Heart left ventricle (tissue), 16 donors: ENCODE results near the gene TRMT61A. TPM values are rescaled to one million over a fixed set of nuclear protein-coding genes. Genes with fewer than 3 reads are reported as not detected.

Source experiments
- ATAC-seq, 4 donors: fragments of 200-7000 bp; cut with Tn5 transposase; one replicate each; pipeline ENCODE4 v1.9.1; 2020 to 2022; ENCODE audit warnings: moderate library complexity in 4 of 4, mild to moderate bottlenecking in 3 of 4, moderate number of reproducible peaks in 1 of 4
- DNase-seq, 5 donors: peaks; one replicate each; pipeline ENCODE4 v3.0.0-alpha.2; 2020
- H3K27ac ChIP-seq, 12 donors: fragments of 200-600 bp; sonication (generic) in 4 of 12; one replicate each; pipeline versions ENCODE4 v1.5.0 to v1.8.0; 2016 to 2022; ENCODE audit warnings: mild to moderate bottlenecking in 2 of 12
- H3K27me3 ChIP-seq, 9 donors: fragments of 200-600 bp; sonication (generic) in 2 of 9; one replicate each; pipeline versions ENCODE4 v1.5.1 to v1.8.0; 2016 to 2022; ENCODE audit warnings: mild to moderate bottlenecking in 3 of 9
- H3K36me3 ChIP-seq, 9 donors: fragments of 200-600 bp; sonication (generic) in 2 of 9; one replicate each; pipeline versions ENCODE4 v1.5.0 to v1.8.0; 2018 to 2022; ENCODE audit warnings: mild to moderate bottlenecking in 2 of 9
- H3K4me1 ChIP-seq, 12 donors: fragments of 200-600 bp; sonication (generic) in 4 of 12; one replicate each; pipeline versions ENCODE4 v1.5.0 to v1.8.0; 2016 to 2022; ENCODE audit warnings: mild to moderate bottlenecking in 3 of 12
- H3K4me3 ChIP-seq, 12 donors: fragments of 200-600 bp; sonication (generic) in 4 of 12; one replicate each; pipeline versions ENCODE4 v1.5.0 to v1.8.0; 2017 to 2022; ENCODE audit warnings: mild to moderate bottlenecking in 9 of 12, moderate library complexity in 4 of 12
- H3K9me3 ChIP-seq, 12 donors: fragments of 200-600 bp; sonication (generic) in 4 of 12; one replicate each; pipeline versions ENCODE4 v1.5.0 to v1.8.0; 2016 to 2022; ENCODE audit warnings: mild to moderate bottlenecking in 1 of 12
- CTCF ChIP-seq, 12 donors: fragments of 200-600 bp; sonication (generic) in 4 of 12; IDR thresholded peaks; one replicate each; pipeline versions ENCODE4 v1.5.0 to v1.8.0; 2018 to 2022; ENCODE audit warnings: antibody characterized with exemption in 12 of 12, mild to moderate bottlenecking in 5 of 12
- POLR2A ChIP-seq, 2 donors: fragments of 450-650 bp; IDR thresholded peaks; one replicate each; pipeline ENCODE4 v1.6.1; 2017; ENCODE audit warnings: antibody characterized with exemption in 2 of 2, mild to moderate bottlenecking in 2 of 2, moderate library complexity in 2 of 2
- WGBS, 4 donors: extraction: QIAGEN DNeasy Blood & Tissue Kit in 2 of 4; methylation state at CpG; one replicate each; pipeline versions ENCODE4 v1.1.5 to v1.1.7; 2013 to 2018; 5-methylcytosine and 5-hydroxymethylcytosine counted together
- intact Hi-C, 10 donors: fragments of 100-400 bp; cut with DNase I; formaldehyde crosslinking; loops; one replicate each; pipeline versions ENCODE4 v1.11.1 to v1.14.2; 2022
- polyA plus RNA-seq, 2 donors: library from polyadenylated mRNA; stranded (reverse); fragments of 200-250 nt; gene quantifications; one replicate each; pipeline ENCODE4 v1.2.3, GENCODE V29; 2013
- total RNA-seq, 9 donors: library from RNA; depleted of rRNA in 2 of 9; stranded (reverse); fragments of >200 nt in 2 of 9; fragmentation: NEBNext Ultra II Directional in 3 of 9; extraction: Animal tissue kit (Norgen Biotek cat#: 25700) in 3 of 9; gene quantifications; one replicate each; pipeline versions ENCODE4 v1.1.0 to v1.2.4, GENCODE V29; 2016 to 2023
- donor health status: ischemic (EF 13 %, LVEDD 7.1; RV severe dilation, severe dysfunction).
- donor health status: healthy with polysubstance abuse.
- donor health status: DM: no; HTN: yes; CAD: no.
- donor health status: DM: no; HTN: no; CAD: no.
- donor health status: ischemic (EF 25% LVEDD 6.9; RV normal size, moderate dysfunction).
- donor health status: ischemic (EF 25% LVEDD 5.7; RV mildly dilated, moderate dysfunction).
- donor health status: healthy.
- donor health status: DM: yes; HTN: yes; CAD: no.
- donor health status: ischemic (EF 35%, LVEDD 5.7; RV mildly dilated, moderate dysfunction).
- donor health status: nonischemic (EF 11% LVEDD 7.7; RV severe dilation, severe dysfunction).
- donor health status: DM: yes; HTN: yes; CAD: no.
- donor health status: PGD.
- donor health status: ischemic (EF 29% LVEDD 5.4; RV normal size, mild dysfunction).
- donor health status: nonischemic (EF 23%, LVEDD 6.1; RV moderate dilation, normal function).

Gene TRMT61A
- total and polyA plus RNA-seq, 11 donors = 3.2 to 15.9 (median 5.2) TPM

GRCh38 chr14:103562429-103563225 lies 33.6 kb downstream of the TRMT61A start, which contains the start of the genes BAG5 and COA8:
BAG5 (minus strand) TSS chr14:103562657; CDS start chr14:103561164, 1,493 bp downstream.
COA8 (plus strand) TSS chr14:103562960; CDS start chr14:103563002, 42 bp downstream.
- ATAC-seq (peak; percentile 23 to 87 (median 76)), DNase-seq (peak; percentile 87 to 93 (median 90))
- intact Hi-C loops = loop anchor here in 1 of 10 donors (10.0 kb wide), 1 partner anchor 152 kb away; the partner anchor contains the start of genes XRCC3 and ZFYVE21
- WGBS, 4 donors = 0% methylated on average over 46 to 109 of the region's 109 CpGs
- peaks cover 3 to 70% (median 56%) of the 10 kb centered on the region in 12 donors for H3K4me1 ChIP-seq
- peak within 1 kb of the TSS; percentile 92 to 99 (median 96) for H3K27ac ChIP-seq
- H3K27me3 ChIP-seq = no peaks in the 10 kb centered on the region
- H3K9me3 ChIP-seq = no peaks in the 10 kb centered on the region
- H3K36me3 ChIP-seq = peaks cover 0 to 40% (median 23%) of the 10 kb centered on the region in 9 donors
- peak within 1 kb of the TSS; percentile 62 to 99 (median 86) for H3K4me3 ChIP-seq
- TF ChIP-seq POLR2A (IDR thresholded peaks at IDR 0.05) (peak; percentile 23 to 69), CTCF (IDR thresholded peaks at IDR 0.05) (peak in 4 of 12 donors; percentile 7 to 45 (median 30))

- TF ChIP-seq POLR2A (IDR thresholded peaks at IDR 0.05) (no peak), CTCF (IDR thresholded peaks at IDR 0.05) (no peak)
- H3K4me1 ChIP-seq = peaks cover 3 to 67% (median 54%) of the 10 kb centered on the region in 12 donors
- DNase-seq (no peak), ATAC-seq (no peak)
- 1% methylated on average over 17 to 22 of the region's 22 CpGs for WGBS, 4 donors
- peak overlapping the region; percentile 92 to 99 (median 96) for H3K27ac ChIP-seq
- H3K4me3 ChIP-seq = peak overlapping the region; percentile 62 to 99 (median 86)
- no peaks in the 10 kb centered on the region for H3K27me3 ChIP-seq
- intact Hi-C loops = loop anchor here in 1 of 10 donors (10.0 kb wide), 1 partner anchor 152 kb away; the partner anchor contains the start of genes XRCC3 and ZFYVE21
- peaks cover 0 to 34% (median 22%) of the 10 kb centered on the region in 9 donors for H3K36me3 ChIP-seq
- no peaks in the 10 kb centered on the region for H3K9me3 ChIP-seq
Observed at GRCh38 chr14:103563226-103563620, 34.2 kb downstream of the TRMT61A start.

GRCh38 chr14:103563844-103564505 lies 35.0 kb downstream of the TRMT61A start:
- ATAC-seq (no peak), DNase-seq (no peak)
- Histone ChIP-seq H3K4me3 (peak overlapping the region in 11 of 12 donors; percentile 79 to 99 (median 88)), H3K27ac (peak overlapping the region in 3 of 12 donors; percentile 93 to 98 (median 95)), H3K9me3 (no peaks in the 10 kb centered on the region), H3K27me3 (no peaks in the 10 kb centered on the region), H3K36me3 (peaks cover 0 to 26% (median 16%) of the 10 kb centered on the region in 9 donors), H3K4me1 (peaks cover 0 to 63% (median 49%) of the 10 kb centered on the region in 12 donors)
- intact Hi-C loops = loop anchor here in 1 of 10 donors (10.0 kb wide), 1 partner anchor 151 kb away; the partner anchor contains the start of genes XRCC3 and ZFYVE21
- 59 to 72% (median 62%) methylated on average over 21 of the region's 21 CpGs for WGBS, 4 donors
- no peak for TF ChIP-seq POLR2A (IDR thresholded peaks at IDR 0.05)
- TF ChIP-seq CTCF (IDR thresholded peaks at IDR 0.05) = no peak
